ENCODE measurements around the gene DLGAP1.

DNA sequence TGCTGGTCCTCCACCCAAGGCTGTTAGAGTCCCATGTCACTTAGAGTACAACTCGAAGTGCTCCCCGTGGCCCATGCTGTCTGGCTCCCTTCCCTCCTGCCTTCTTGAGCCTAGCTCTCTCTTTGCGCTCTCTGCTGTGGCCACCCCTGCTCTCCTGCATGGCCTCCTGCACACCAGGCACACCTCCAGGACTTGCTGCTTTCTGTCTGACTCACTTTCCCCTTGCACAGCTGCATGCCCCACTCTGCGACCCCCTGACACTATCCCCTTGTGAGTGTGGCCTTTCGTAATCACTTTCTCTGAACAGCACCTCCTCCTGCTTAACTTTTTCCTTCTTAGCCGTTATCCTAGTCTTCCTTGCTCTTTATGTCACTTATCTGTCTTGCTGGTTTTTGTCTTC is 661.6 kb downstream of the DLGAP1 start:
- TF ChIP-seq TEAD4 (IDR thresholded peaks at IDR 0.05), result no peak
- TF ChIP-seq CREB1 (IDR thresholded peaks at IDR 0.05; ENCODE audit: low read depth), result no peak
- no peak for TF ChIP-seq RAD21 (IDR thresholded peaks at IDR 0.05; ENCODE audit: low read depth)
- no peak for TF ChIP-seq YY1 (IDR thresholded peaks at IDR 0.05; ENCODE audit: low read depth)

Data from Ishikawa (cell line).